IPS-15b (cell line): ENCODE results near the gene YARS2.
"Not testable (repeated sequence)": the region's sequence is repeated elsewhere in the genome, so short reads cannot be mapped to it uniquely, and the experiment has no call there.

Source experiments
- H3K27me3 ChIP-seq: one replicate; pipeline ENCODE4 v1.6.1; 2013; ENCODE audit warnings: low read length; ENCODE audit not compliant: control insufficient read depth, insufficient read depth
- H3K36me3 ChIP-seq: one replicate; pipeline ENCODE4 v1.6.1; 2013; ENCODE audit warnings: low read length; ENCODE audit not compliant: control insufficient read depth, insufficient read depth
- H3K4me1 ChIP-seq: one replicate; pipeline ENCODE4 v1.6.1; 2013; ENCODE audit warnings: mild to moderate bottlenecking, low read length; ENCODE audit not compliant: control insufficient read depth, insufficient read depth
- H3K4me3 ChIP-seq: one replicate; pipeline ENCODE4 v1.5.1; 2013; ENCODE audit warnings: low read depth, low read length
- H3K9ac ChIP-seq: one replicate; pipeline ENCODE4 v1.6.1; 2013; ENCODE audit warnings: low read depth, mild to moderate bottlenecking, low read length
- H3K9me3 ChIP-seq: one replicate; pipeline ENCODE4 v1.6.1; 2013; ENCODE audit warnings: mild to moderate bottlenecking, low read length; ENCODE audit not compliant: control insufficient read depth, insufficient read depth

The YARS2 gene

DNA sequence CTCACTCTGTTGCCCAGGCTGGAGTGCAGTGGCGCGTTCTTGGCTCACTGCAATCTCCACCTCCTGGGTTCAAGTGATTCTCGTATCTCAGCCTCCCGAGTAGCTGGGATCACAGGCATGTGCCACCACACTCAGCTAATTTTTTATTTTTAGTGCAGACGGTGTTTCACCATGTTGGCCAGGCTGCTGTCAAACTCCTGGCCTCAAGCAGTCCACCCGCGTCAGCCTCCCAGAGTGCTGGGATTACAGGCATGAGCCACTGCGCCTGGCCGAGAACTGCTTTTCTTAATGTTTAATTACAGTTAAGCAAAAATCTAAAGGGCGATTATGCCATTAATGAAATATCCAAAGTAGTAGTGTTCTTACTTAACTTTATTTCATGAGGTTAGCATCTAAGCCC lies 13.6 kb downstream of the YARS2 start:
- Histone ChIP-seq H3K9me3 (no peaks in the 10 kb centered on the region), H3K4me3 (no peak overlapping the region), H3K36me3 (peaks cover 10% of the 10 kb centered on the region), H3K27me3 (no peaks in the 10 kb centered on the region), H3K9ac (no peak overlapping the region), H3K4me1 (peaks cover 9% of the 10 kb centered on the region)

DNA sequence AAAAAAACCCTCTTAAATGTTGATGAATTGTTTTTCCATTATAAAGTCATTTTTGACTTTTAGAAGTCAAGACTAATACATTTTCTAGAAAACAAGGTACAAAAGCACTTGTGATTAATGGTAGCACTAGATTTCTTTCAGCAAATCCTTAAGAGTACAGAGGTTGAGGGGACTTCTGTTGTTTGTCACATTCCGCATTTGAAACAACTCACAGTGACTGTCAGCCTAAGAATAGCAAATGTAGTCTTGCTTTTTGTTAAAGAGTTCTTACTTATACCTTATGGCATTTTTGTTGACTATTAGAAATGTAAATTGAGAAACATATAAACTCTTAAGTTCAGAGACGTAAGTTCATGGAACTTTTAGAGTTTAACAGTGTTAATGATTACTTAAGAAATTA lies 16.4 kb downstream of the YARS2 start:
- no peaks in the 10 kb centered on the region for H3K27me3 ChIP-seq
- no peak overlapping the region for H3K4me3 ChIP-seq
- H3K36me3 ChIP-seq = peaks cover 8% of the 10 kb centered on the region
- H3K9me3 ChIP-seq = no peaks in the 10 kb centered on the region
- no peak overlapping the region for H3K9ac ChIP-seq
- H3K4me1 ChIP-seq = peaks cover 9% of the 10 kb centered on the region

DNA sequence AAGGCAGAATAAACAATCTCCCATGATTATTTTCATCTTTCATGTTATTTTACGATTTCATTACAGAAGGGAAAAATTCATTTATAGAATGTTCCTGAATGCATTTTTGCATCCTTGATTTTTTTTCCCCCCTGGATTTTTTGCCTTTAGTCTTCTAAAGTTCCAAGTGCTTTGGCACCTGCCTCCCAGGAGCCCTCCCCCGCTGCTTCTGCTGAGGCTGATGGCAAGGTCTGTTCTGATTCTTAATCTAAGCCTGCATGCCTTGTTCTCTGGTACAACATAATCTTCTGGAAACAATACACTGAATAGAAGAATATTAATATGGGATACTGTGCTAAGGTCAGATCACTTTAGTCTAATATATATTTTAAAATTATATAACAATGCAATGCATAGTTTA lies 18.0 kb downstream of the YARS2 start:
- H3K9me3 ChIP-seq = no peaks in the 10 kb centered on the region
- H3K4me1 ChIP-seq = peaks cover 9% of the 10 kb centered on the region
- no peak overlapping the region for H3K4me3 ChIP-seq
- no peak overlapping the region for H3K9ac ChIP-seq
- H3K27me3 ChIP-seq = no peaks in the 10 kb centered on the region
- H3K36me3 ChIP-seq = no peaks in the 10 kb centered on the region

DNA sequence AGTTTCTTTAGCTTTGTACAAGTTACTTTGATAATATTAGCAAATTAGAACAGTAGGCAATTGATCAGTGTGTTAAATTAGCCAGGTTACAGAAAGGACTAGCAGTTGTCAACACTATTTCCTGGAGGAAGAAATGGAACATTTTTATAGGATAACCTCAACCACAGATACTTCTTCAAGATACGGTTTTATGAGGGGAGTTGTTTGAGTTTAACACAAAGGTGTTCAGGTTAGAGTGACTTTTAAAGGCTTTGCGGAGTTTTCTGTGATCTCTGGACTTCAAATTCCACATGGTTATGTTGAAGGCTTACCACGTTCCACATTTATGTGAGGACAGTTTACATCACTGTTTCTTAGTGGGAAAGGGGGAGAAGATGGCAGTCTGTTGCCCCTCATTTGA lies 19.3 kb downstream of the YARS2 start:
- Histone ChIP-seq H3K9me3 (no peaks in the 10 kb centered on the region), H3K4me1 (peaks cover 9% of the 10 kb centered on the region), H3K4me3 (no peak overlapping the region), H3K27me3 (no peaks in the 10 kb centered on the region), H3K36me3 (no peaks in the 10 kb centered on the region), H3K9ac (no peak overlapping the region)

DNA sequence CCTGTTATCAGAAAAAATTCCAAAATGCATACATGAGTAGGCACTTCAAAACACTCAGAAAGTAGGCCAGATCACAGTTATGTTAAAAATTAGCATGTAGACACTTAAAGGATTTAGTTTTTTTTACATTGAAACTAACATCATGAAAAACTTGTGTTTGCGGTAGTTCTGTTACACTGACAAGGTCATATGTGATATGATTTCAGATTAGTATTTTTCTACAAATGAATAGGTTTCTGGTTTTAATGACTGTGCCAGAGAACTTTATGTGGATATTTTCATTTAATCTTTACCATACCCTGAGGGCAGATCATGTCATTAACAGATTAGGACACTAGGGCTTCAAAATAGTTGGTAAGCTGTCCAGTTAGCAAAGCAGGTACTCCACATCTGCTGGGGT lies 20.7 kb downstream of the YARS2 start:
- Histone ChIP-seq H3K36me3 (no peaks in the 10 kb centered on the region), H3K27me3 (no peaks in the 10 kb centered on the region), H3K4me3 (no peak overlapping the region), H3K4me1 (peaks cover 9% of the 10 kb centered on the region), H3K9ac (no peak overlapping the region), H3K9me3 (no peaks in the 10 kb centered on the region)

DNA sequence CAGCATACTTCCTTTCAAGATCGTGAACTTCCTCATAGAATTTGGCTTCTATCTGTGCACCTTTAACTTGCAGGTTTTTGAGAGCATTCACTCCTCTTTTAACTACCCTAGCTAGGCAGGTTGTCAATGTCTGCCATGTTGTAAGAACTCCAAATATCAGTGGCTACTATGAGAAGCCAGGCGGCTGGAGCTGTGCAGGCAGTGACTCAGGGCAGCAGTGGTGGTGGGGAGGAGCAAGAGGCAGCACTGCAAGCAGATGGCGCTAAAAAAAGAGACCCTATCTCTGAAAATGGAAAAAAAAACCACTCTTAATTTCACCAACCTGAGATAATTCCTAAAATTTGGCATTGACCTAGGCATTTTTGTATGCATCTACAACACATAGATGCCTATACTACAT lies 28.5 kb downstream of the YARS2 start:
- peaks cover 3% of the 10 kb centered on the region for H3K36me3 ChIP-seq

DNA sequence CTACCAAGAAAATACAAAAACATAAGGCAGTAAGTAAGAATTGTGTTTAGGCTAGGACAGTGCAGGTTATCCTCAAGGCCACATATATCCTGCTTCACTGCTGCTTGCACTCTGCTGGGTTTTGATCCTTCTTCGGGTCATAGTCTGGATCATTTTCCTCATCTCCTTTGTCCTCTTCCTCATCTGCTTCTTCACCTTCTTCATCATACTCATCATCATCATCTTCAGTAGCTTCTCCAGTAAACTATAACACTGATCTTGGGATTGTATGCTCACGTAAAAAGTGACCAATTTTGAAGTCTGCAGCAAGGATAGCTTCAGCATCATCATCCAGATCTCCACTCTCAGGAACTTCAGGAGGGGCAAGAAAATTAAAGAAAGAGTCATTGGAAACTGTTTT lies 29.4 kb downstream of the YARS2 start:
- Histone ChIP-seq H3K9me3 (no peaks in the 10 kb centered on the region), H3K36me3 (peaks cover 3% of the 10 kb centered on the region), H3K27me3 (no peaks in the 10 kb centered on the region), H3K4me3 (no peak overlapping the region), H3K9ac (no peak overlapping the region), H3K4me1 (no peaks in the 10 kb centered on the region)

More for the DNA sequence above, 28.5 kb downstream of the YARS2 start:
- Histone ChIP-seq H3K4me3 (no peak overlapping the region), H3K27me3 (no peaks in the 10 kb centered on the region), H3K9me3 (no peaks in the 10 kb centered on the region), H3K4me1 (no peaks in the 10 kb centered on the region), H3K9ac (peak overlapping the region; percentile 26)

DNA sequence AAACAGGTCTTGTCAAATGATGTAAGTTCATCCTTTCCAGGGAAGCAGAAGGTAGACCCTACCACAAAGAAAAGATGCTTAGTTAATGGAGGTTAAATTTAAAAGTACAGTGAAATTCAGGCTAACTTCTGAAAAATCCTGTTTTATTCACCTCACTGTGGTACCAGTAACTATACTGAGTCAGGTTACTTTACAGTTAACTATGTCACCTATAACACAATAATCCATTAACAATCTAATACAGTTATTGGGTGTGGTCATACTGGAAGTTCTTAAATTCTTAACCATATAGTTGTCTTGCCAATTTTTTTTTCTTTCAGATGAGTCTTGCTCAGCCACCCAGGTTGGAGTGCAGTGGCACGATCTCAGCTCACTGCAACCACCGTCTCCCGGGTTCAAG lies 30.4 kb downstream of the YARS2 start:
- not testable (repeated sequence) for H3K4me3 ChIP-seq, H3K9me3 ChIP-seq, H3K9ac ChIP-seq, H3K27me3 ChIP-seq, H3K36me3 ChIP-seq, H3K4me1 ChIP-seq

DNA sequence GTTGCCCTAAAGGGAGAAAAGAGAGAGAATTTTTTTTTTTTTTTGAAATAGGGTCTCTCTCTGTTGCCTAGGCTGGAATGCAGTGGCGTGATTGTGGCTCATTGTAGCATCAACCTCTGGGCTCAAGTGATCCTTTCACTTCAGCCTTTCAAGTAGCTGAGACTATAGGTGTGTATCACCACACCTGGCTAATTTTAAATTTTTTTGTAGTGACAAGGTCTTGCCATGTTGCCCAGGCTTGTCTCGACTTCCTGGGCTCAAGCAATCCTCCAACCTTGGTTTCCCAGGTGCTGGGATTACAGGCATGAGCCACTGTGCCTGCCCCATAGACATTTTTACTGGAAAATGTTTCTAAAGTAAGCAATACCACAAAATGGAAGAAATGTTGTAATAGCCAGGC lies 36.8 kb downstream of the YARS2 start:
- Histone ChIP-seq H3K9me3 (no peaks in the 10 kb centered on the region), H3K4me1 (no peaks in the 10 kb centered on the region), H3K9ac (no peak overlapping the region), H3K27me3 (no peaks in the 10 kb centered on the region), H3K36me3 (no peaks in the 10 kb centered on the region), H3K4me3 (no peak overlapping the region)

DNA sequence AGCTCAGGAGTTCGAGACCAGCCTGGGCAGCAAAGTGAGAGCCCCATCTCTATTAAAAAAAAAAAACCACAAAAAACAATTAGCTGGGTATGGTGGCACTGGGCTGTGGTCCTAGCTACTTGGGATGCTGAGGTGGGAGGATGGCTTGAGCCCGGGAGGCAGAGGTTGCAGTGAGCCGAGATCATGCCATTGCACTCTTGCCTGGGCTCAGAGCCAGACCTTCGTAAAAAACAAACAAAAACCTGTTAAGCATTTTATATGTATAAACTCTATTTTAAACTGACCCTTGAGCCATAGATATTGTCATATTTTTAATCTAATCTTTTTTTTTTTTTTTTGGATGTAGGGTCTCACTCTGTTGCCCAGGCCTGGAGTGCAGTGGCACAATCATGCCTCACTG lies 40.9 kb downstream of the YARS2 start:
- H3K9ac ChIP-seq = no peak overlapping the region
- H3K9me3 ChIP-seq = no peaks in the 10 kb centered on the region
- no peaks in the 10 kb centered on the region for H3K4me1 ChIP-seq
- peaks cover 5% of the 10 kb centered on the region for H3K36me3 ChIP-seq
- H3K4me3 ChIP-seq = no peak overlapping the region
- no peaks in the 10 kb centered on the region for H3K27me3 ChIP-seq

DNA sequence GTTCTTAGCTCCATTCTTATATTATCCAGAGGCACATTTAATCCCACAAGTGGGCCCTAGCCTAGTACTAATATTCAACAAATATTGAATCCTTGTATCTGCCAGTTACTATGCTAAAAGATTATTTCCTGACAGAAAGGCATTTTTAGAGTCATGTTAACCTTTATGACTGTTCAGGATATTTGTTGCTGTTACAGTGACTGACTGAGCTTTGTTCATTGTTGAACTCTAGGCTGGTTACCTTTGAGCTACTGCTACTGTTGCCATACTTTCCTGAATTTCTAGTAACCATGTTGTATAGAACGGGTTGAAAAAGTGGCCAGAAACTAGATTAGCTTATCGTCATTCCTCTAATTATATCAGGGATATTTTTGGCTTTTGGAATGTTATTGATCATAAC lies 46.8 kb downstream of the YARS2 start:
- Histone ChIP-seq H3K36me3 (peaks cover 5% of the 10 kb centered on the region), H3K4me3 (no peak overlapping the region), H3K4me1 (no peaks in the 10 kb centered on the region), H3K9ac (no peak overlapping the region), H3K9me3 (no peaks in the 10 kb centered on the region), H3K27me3 (no peaks in the 10 kb centered on the region)

DNA sequence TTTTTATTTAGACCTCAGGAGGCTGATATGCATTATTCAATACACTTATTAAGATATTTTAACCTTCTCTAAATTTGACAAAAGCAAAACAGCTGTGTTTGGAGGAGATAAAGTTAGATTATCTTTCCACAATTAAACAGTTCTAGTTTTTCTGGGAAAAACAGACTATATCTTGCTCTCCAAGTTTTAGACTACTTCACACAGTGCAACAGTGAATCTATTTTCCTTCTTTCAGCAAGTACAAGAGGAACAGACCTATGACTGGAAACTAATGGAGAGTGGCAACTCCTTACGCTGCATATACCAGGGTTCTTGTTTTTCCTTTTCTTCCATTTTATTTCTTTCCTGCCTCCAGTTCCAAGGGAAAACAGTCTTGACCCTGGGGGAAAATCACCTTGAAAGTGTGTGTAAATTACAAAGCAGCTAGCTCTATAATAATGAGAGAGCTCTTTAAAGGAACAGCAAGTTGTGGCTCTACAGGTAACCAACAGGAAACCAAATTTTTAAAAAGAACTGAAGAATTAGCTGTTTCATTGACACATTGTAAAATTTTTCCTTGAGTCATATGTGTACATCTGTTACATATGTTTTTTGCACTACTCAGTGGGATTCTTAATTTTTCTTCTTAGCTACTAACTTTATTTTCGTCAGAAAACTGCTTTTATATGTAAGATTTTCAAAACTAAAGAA lies 49.2 kb downstream of the YARS2 start:
- Histone ChIP-seq H3K9me3 (no peaks in the 10 kb centered on the region), H3K27me3 (no peaks in the 10 kb centered on the region)

More for the DNA sequence above, 49.2 kb downstream of the YARS2 start:
- no peaks in the 10 kb centered on the region for H3K4me1 ChIP-seq
- no peak overlapping the region for H3K9ac ChIP-seq
- H3K36me3 ChIP-seq = no peaks in the 10 kb centered on the region
- H3K4me3 ChIP-seq = no peak overlapping the region
